CD4-positive, alpha-beta T cell treated with Interleukin-17A for 4 hours (primary cell): ENCODE results near the gene MACROH2A2.
"Not testable (repeated sequence)": the region's sequence is repeated elsewhere in the genome, so short reads cannot be mapped to it uniquely, and the experiment has no call there.

Experiments
- DNase-seq: peaks from one replicate; pipeline ENCODE4 v3.0.0-alpha.2; 2020; ENCODE audit warnings: mixed read lengths

MACROH2A2 gene

DNA sequence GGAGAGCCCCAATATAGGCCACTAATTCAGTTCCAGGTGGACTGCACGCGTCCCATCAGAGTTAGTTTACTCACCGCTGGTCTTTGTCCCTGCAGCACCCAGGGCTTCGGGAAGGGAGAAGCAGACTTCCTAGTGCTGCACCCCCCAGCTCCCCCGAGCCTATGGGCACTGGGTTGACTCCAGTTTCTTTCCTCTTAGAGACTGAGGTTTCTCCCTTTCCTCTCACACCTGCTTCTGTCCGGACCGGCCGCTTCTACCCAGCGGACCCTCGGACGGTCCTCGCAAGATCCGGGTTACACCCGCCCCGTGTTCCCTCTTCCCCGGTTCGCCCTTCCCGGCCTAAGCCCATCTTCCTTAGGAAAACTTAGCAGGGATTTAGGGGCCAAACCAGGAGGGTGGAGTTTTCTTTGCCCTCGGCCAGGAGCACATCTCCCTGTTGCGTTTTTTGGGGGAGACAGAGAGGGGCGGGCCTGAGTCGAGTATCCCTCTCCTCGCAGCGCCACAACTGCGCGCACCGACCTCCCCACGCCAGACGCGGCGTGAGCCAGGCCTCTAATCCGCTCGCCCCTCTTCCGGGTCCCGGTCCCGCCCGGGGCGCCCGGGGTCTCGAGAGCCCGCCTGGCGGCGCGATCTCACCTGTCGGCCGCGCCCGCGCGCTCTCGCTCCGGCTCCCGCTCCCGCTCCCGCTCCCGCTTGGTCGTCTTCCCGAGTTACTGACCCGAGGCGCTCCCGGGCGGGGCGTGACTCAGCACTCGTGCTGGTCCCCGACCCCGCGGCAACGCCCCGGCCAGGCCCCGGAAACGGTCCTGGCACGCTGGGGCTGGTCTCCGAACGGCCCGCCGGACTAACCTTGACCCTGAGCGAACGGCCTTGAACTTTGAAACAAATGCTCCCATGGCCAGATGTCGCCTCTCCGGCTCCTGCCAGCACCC, 79.7 kb downstream of the MACROH2A2 start, which contains the start of gene AIFM2:
TSS of gene AIFM2 (minus strand) at position 728 of the 932 bp plus-strand sequence. CDS start 8,741 bp downstream, outside the sequence.
- DNase-seq: peak; percentile 51

DNA sequence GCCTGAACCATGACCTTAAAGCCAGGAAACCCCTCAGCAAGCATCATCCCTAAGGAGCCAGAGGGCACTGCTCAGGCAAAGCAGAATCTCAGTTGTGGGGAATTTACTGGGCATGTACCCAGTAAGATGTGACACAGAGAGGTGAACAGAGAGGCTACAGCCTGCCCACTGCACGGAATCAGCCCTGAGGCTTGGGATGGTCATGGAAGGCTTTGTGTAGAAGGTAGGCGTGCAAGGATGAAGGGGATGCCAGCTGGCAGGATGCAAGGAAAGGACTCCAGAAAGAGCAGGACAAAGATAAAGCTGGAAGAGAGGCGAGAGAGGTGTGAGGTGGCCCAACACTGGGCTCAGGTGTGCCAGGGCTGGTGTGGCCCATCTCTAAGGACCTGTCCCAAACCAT, 82.4 kb downstream of the MACROH2A2 start:
- no peak for DNase-seq

DNA sequence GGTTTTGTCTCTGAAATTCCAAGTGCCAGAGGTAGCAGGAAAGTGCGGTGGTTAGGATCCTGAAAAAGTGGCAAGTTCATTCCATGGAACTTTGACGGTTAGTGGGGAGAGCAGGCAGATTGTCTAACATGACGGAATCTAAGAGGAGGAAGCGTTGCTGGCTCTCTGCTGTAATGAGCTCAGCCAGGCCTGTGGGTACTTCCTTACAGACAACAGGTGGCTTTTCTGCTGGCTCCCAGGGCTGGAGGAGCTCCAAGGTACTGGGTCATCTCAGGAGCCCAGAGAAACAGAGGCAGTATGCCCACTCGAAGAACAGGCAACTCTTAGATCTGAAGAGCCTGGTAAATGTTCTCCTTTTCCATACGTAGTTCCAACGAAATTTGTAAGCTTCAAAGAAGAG, 83.0 kb downstream of the MACROH2A2 start:
- no peak for DNase-seq

DNA sequence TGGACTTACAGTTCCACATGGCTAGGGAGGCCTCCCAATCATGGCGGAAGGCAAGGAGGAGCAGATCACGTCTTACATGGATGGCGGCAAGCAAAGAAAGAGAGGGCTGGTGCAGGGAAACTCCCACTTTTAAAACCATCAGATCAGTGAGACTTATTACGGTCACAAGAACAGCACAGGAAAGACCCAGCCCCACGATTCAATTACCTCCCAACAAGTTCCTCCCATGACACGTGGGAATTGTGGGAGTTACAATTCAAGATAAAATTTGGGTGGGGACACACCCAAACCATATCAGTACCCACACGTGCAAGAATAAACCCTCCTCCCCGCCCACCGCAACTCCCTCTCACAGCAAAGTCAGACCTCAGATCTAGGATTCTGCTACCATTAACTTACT, 84.5 kb downstream of the MACROH2A2 start:
- no peak for DNase-seq

DNA sequence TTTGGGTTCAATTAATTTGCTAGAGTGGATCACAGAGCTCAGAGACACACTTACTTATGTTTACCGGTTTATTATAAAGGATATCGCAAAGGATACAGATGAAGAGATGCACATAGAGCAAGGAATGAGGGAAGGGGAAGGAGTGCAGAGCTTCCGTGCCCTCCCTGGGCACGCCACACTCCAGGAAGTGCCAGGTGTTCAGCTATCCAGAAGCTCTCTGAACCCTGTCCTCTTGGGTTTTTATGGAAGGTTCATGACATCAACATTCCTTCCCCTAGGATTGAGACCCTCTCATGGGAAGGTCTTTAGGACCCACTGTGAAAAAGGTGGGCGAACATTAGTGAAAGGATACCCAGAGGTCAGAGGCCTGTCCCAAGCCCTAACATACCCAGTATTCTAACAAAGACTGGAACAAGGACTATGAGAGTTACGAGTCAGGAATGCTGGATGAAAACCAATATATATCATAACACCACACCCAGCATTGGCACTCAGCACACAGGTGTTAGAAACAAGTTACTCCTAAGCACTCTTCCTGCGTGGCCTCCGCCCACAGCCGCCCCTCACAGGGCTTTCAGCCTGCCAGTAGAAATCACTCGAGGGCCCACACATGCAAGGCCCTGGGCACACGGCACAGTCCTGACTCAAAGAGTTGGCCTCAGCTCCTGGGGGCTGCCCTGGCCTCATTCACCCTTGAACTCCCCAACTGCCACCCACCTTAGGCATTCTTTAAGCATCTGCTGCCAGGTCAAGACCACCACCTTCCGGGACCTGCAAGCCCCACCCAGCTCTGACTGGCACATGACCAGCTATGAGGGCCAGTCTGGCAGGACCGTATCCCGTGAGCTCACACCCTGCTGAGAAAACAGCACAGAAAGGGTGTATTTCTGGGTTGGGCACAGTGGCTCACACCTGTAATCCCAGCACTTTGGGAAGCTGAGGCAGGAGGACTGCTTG, 85.6 kb downstream of the MACROH2A2 start:
- DNase-seq: no peak

DNA sequence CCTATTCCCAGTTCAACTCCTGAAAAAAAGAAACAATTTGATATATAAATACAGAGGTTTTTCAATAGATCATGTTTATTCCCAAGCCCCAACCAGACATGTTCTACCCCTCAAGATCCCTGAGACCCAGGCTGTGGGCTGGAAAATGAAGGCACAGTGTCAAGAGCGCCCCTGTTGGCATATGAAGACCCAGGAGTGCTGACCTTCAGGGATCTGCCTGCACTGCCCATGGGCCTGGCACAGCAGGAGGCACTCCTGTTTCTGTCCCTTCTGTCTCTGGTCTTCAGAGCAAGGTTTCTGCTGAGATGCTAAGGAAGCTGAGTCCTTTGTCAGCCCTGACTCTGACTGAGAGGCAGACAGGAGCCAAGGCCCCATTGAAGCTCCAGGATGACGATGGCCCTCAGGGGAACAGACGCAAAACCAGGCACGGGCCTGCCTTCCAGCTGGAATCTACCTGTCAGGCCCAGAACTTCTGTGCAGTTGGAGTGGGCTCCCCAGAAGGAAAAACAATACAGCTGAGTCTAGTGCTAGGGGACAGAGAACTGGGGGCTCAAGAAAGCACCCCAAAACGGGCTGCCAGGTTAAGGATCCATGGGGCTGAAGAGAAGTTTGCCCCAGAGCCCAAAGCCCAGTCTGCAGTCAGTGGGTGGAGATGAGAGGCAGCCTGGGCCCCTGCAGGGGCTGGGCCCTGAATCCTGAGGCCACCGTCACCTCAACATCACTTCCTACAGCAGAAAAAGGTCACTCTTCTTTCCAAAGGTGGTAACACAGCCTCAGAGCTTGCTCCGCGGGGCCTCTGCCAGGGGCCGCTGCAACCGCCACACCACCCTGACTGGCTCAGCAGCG, 86.7 kb downstream of the MACROH2A2 start:
- DNase-seq: no peak

DNA sequence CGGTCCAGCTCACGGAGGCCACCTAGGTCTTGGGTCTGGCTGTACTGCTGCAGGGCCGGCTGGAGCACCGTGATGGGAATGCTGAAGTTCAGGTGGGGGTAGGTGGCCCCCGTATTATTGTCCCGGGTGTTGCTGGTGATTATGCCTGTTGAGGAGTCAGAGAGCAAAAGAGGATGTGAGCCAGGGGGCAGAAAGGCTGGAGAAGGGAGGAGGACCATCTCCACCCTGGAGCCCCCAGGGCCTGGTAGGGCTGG, 87.3 kb downstream of the MACROH2A2 start:
- DNase-seq: no peak

DNA sequence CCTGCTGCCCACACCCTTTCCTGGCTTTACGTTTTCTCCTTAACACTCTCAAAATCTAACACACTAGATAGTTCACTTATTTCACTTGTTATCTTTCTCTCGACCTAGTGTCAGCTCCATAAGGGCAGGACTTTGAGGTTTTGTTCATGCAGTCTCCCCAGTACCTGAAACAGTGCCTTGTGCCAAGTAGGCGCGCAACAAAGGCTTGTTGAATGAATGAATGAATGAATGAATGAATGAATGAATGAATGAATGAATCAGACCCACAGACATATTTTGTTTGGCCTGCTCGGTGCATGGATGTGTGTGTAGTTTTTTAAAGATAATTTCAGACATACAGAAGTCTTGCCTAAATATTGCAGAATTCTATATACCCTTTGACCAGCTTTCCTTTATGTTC, 87.7 kb downstream of the MACROH2A2 start:
- no peak for DNase-seq

DNA sequence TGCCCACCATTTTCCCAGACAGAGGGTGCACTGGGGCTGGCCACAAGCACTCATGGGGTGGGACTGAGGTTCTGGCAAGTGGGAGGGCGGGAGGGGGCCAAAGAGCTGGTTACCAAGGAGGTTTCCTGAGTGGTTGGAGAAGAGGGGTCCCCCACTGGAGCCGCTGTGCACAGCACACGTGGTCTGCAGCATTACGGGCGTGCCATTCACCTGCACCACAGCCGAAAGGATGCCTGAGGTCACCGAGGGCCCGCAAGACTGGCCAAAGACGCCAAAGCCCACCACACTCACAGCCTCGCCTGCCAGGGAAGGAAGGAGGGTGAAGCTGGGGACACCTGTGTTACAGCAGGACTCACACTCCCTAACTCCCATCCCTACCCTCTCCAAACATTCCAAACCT, 89.9 kb downstream of the MACROH2A2 start:
- DNase-seq: no peak

DNA sequence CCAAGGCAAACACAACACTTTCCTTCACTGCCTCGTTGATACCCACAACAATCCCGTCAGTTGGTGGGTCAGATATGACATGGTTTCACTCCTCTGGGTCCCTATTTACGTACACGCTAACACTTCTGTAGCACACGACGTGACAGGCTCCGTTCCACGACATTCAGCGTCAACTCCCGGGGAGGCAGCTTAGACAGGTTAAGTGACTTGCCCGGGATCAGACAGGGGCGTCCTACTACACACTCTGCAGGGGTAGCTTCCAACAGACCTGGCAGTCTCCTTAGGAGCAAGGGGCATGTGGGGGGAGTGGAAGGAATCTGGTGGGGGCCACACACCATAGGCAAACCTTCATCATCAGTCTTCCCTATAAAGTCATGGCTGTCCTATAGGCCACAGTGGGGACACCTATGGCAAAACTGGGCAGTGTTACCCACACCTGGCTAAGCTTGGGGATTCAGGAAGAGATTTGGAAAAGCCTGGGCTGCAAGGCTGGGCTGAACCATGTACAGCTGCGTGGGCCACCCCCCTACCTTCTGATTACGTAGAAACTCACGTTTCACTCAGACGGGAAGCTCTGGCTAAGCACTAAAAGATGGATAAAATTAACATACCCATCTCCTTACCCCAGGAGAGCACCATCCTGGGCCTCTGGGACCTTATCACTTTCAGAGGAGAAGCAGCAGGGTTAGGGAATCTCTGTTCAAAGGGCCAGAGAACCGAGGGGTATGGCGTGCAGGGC, 91.9 kb downstream of the MACROH2A2 start:
- no peak for DNase-seq

DNA sequence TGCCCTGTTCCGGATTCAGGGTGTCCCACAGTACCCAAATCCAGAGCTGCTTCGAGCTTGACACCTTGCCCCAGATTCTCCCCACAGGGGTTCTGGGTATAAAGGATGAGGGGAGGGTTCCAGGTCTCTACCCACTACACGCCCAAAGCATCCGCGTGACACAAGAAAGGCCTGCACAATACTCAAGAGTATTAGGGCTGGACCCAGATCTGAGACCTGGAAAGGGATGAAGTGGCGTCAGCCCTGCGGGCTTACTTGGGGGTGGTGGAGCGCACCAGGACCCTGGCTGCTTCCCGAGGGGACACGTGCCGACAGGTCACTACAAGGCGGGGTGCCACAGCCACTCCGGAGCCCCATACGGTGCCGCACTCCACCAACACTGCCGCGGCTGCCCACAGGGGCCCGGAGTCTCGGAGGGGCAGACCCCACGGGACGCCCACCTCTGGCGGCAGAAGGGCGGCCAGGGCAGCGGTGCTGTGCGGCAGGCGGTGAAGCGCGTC, 92.6 kb downstream of the MACROH2A2 start:
- DNase-seq: no peak

DNA sequence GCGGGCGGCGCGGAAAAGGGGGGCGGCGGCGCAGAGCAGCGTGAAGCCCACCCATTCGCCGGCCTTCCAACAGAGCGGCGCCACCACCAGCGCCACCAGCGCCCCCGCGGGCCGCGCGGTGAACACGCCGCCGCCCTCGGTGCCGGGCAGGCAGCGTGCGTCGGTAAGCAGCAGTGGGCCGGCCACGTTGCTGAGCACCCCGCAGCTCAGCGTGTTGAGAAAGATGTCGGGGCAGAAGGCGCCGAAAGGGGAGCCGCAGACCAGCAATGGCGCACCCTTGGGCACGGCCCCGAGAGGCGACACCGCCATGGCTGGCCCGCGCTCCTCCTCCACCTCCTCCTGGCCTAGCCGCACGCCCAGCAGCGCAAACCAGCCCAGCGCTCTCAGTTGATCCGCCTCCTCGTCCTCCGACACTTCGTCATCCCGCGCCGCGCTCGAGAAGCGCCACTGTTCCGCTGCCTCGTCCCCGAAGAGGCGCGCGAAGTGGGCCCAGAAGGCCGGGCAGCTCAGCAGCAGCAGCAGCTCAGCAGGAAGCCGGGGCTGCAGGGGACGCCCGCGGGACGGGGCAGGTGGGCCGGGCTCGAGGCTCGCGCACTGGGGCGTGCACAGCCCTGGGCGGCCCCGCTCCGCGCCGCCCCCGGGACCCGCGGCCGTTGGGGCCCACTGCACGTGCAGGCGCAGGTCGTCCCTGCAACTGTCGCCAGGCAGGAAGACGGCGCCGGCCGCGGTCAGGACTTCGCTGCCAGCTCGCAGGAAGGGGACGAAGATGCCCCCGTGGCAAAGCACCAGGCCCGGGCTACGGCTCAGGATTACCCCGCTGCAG, 93.2 kb downstream of the MACROH2A2 start:
- peak; percentile 71 for DNase-seq

DNA sequence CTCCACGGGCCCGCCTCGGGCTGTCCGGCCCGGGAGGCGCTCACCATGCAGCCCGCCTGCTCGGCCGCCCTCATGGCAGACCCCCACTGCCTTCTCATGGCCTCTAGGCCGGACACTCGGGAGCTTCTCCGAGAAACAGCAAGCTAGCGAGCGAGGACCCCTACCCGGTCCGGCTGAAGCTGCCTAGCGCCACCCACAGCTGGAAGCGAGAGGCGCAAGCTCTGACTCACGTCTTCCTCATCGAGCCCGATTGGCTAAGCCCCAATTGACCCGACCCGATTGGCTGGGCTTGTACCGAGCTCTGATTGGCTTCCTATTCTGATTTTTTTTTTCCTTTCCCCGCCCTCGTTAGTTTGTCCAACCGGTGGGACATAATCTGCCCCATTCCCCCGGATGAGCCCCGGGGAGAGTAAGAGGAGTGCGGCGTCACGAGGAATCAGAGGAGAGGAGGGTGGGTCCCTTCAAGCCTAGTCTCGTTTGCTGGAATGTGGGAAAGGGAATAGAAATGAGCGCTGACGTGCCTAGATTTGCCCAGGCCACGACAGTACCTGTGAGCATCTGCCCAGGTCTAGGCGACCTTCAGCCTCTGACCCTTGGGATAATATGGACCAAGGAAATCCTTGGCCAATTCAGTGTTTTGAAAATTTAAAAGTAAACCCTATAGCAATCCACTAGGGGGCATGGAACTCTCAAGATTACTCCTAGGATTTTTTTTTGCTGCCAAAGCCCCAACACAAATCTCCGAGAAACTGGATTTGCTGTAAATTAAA, 94.0 kb downstream of the MACROH2A2 start, which contains the start of gene TYSND1:
TSS of gene TYSND1 (minus strand) at position 212 of the 770 bp plus-strand sequence. CDS start at position 98, 114 bp downstream.
- peak; percentile 92 for DNase-seq

DNA sequence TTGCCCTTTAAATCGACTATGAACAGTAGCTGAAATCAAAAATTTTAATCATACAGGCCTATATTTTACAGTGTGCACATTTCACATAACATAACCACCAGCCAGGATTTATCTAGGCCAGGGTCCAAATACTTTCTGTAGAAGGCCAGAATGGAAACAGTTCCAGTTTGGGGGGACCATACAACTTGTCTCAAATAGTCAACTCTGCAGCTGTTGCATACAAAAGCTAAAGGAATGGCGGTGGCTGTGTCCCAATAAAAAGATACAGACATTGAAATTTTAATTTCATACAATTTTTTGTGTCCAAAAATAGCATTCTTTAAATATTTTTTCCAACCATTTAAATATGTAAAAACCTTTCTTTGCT, 94.6 kb downstream of the MACROH2A2 start:
- no peak for DNase-seq

DNA sequence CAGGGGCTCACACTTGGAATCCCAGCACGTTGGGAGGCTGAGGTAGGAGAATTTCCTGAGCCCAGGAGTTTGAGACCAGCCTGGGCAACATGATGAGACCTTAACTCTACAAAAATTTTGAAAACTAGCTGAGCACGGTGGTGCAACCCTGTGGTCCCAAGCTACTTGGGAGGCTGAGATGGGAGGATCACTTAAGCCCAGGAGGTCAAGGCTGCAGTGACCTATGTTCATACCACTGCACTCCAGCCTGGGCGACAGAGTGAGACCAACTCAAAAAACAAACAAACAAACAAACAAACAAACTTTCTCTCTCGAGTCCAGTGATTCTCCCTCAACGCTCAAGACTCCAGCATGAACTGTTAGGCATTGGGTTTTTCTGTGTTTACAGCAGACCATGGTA, 95.9 kb downstream of the MACROH2A2 start:
- no peak for DNase-seq

DNA sequence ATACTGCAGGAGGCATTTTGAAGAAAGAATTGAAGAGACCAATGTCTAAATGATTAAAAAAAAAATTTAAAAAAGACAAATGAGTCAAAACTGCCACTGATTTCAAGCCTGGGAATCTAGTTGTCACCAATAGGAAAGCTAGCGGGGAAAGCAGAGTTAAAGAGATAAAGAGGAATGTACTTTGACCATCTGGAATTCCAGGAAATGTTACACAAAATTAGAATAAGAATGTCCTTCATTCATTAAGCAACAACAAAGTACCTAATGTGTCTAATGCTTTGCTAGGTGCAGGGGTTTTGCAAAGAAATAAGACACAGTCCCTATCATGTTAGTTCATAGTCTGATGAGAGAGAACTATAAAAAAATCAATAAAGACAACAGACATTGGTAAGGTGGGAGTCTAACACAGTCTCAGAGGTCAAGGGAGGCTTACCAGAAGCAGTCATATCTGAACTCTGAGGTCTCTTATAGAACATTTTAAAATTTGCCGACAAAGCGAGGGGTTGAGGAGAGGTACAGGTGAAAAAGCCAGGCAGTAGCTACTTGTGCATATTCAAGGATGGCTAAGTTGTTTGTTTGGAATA, 102.7 kb downstream of the MACROH2A2 start:
- DNase-seq: no peak

DNA sequence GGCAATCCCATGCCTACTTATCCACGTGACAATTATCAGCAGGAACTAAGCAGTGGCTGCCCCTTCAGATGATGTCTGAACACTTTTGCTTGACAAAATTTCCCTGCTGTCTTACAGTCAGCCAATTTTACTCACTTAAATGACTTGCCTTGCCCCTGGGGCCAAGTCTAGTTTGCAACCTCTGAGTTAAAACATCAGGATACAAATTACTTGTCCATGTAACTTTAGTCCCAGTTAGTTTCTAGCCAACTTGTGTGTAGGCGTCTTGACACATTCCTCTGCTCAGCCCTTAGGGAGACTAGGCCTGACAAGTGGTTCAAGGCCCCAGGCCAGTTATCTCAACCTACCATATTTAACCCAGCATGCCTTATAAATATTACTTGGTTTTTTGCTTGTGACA, 105.5 kb downstream of the MACROH2A2 start:
- DNase-seq: no peak

DNA sequence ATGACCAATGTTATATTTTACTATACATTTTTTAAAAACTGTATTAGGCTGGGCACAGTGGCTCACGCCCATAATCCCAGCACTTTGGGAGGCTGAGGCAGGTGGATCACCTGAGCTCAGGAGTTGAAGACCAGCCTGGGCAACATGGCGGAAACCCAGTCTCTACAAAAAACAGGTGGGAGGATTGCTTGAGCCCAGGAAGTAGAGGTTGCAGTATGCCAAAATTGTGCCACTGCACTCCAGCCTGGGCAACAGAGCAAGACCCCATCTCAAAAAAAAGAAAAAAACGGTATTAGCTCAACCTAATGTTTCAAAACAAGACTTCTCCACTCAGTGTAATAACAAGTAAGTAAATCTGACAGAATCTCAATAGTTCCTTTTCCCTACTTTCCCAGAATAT, 106.7 kb downstream of the MACROH2A2 start:
- not testable (repeated sequence) for DNase-seq

DNA sequence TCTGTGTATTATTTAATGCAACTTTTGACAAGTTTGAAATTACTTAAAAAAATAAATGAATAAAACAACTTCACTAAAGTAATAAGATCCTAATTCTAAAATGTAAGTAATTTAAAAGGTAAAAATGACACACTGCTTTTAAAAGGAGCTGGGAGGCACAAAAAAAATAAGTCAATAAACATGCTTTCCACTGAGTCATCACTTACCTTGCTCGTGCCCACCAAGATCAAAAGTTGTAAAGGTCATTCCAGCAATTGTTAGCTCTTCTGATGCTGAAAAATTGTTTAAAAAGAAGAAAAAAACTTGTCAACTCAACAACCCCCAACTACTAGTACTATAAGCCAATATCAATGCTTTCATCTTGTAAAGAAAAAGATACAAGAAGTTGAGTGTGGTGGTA, 108.2 kb downstream of the MACROH2A2 start:
- DNase-seq: no peak
